Liver (tissue), 9 donors: Measurements from ENCODE around the gene TBC1D24. TPM values are rescaled to one million over a fixed set of nuclear protein-coding genes. Genes with fewer than 3 reads are reported as not detected.

Source experiments
- DNase-seq: peaks from one replicate; pipeline ENCODE4 v3.0.0-alpha.2; 2017; ENCODE audit warnings: low spot score
- H3K27ac ChIP-seq, 2 donors: one replicate each; pipeline ENCODE4 v1.7.0; 2013; ENCODE audit warnings: inconsistent platforms in 2 of 2, low read length in 2 of 2, control low read depth in 1 of 2, low read depth in 1 of 2, mild to moderate bottlenecking in 1 of 2
- H3K27me3 ChIP-seq, 4 donors: one replicate each; pipeline versions ENCODE4 v1.6.1 to v1.7.0; 2013; ENCODE audit warnings: low read length in 3 of 4, inconsistent platforms in 1 of 4, mild to moderate bottlenecking in 1 of 4, moderate library complexity in 1 of 4; ENCODE audit not compliant: control insufficient read depth in 4 of 4, insufficient read depth in 4 of 4
- H3K36me3 ChIP-seq, 4 donors: one replicate each; pipeline versions ENCODE4 v1.6.1 to v1.7.0; 2013; ENCODE audit warnings: low read length in 3 of 4, mild to moderate bottlenecking in 3 of 4, low read depth in 1 of 4, moderate library complexity in 1 of 4; ENCODE audit not compliant: control insufficient read depth in 4 of 4, insufficient read depth in 3 of 4
- H3K4me1 ChIP-seq, 4 donors: one replicate each; pipeline versions ENCODE4 v1.6.1 to v1.7.0; 2013; ENCODE audit warnings: low read length in 3 of 4, mild to moderate bottlenecking in 3 of 4, moderate library complexity in 1 of 4; ENCODE audit not compliant: control insufficient read depth in 4 of 4, insufficient read depth in 4 of 4
- H3K4me3 ChIP-seq, 3 donors: one replicate each; pipeline versions ENCODE4 v1.6.1 to v1.7.0; 2013; ENCODE audit warnings: low read length in 3 of 3, control low read depth in 1 of 3, low read depth in 1 of 3, mild to moderate bottlenecking in 1 of 3
- H3K9ac ChIP-seq, 2 donors: one replicate each; pipeline ENCODE4 v1.7.0; 2013; ENCODE audit warnings: low read length in 2 of 2, mild to moderate bottlenecking in 2 of 2, moderate library complexity in 2 of 2, control low read depth in 1 of 2, low read depth in 1 of 2
- H3K9me3 ChIP-seq, 4 donors: one replicate each; pipeline versions ENCODE4 v1.6.1 to v1.7.0; 2013; ENCODE audit warnings: low read length in 3 of 4; ENCODE audit not compliant: control insufficient read depth in 4 of 4
- CTCF ChIP-seq: fragments of 150-350 bp; IDR thresholded peaks from 2 replicates; pipeline ENCODE4 v1.5.1; 2017; ENCODE audit warnings: improper control_type of control experiment, low read depth, low read length; ENCODE audit not compliant: missing input control
- EGR1 ChIP-seq, 2 donors: IDR thresholded peaks; 2 replicates each; pipeline ENCODE4 v1.6.1; 2016 to 2018; ENCODE audit warnings: antibody characterized with exemption in 2 of 2, low read depth in 2 of 2
- FOXA1 ChIP-seq: IDR thresholded peaks from 2 replicates; pipeline ENCODE4 v1.6.1; 2016; ENCODE audit warnings: antibody characterized with exemption
- FOXA2 ChIP-seq: IDR thresholded peaks from 2 replicates; pipeline ENCODE4 v1.6.1; 2016; ENCODE audit warnings: antibody characterized with exemption
- GABPA ChIP-seq, 2 donors: IDR thresholded peaks in 1 of 2; conservative IDR thresholded peaks in 1 of 2; 2 replicates each; pipeline ENCODE4 v1.6.1; 2016; ENCODE audit warnings: antibody characterized with exemption in 2 of 2, mild to moderate bottlenecking in 1 of 2, moderate library complexity in 1 of 2
- JUND ChIP-seq, 2 donors: IDR thresholded peaks; 2 replicates each; pipeline ENCODE4 v1.6.1; 2016; ENCODE audit warnings: antibody characterized with exemption in 2 of 2
- MAX ChIP-seq: IDR thresholded peaks from 2 replicates; pipeline ENCODE4 v1.6.1; 2016; ENCODE audit warnings: antibody characterized with exemption
- NR2F2 ChIP-seq: IDR thresholded peaks from 2 replicates; pipeline ENCODE4 v1.6.1; 2016; ENCODE audit warnings: antibody characterized with exemption
- REST ChIP-seq: IDR thresholded peaks from 2 replicates; pipeline ENCODE4 v1.6.1; 2016; ENCODE audit warnings: antibody characterized with exemption, mild to moderate bottlenecking
- RXRA ChIP-seq, 2 donors: IDR thresholded peaks; 2 replicates each; pipeline ENCODE4 v1.6.1; 2017 to 2018; ENCODE audit warnings: antibody characterized with exemption in 2 of 2, mild to moderate bottlenecking in 1 of 2
- SP1 ChIP-seq: IDR thresholded peaks from 2 replicates; pipeline ENCODE4 v1.6.1; 2018; ENCODE audit warnings: antibody characterized with exemption, mild to moderate bottlenecking
- TAF1 ChIP-seq: conservative IDR thresholded peaks from 2 replicates; pipeline ENCODE4 v1.6.1; 2016; ENCODE audit warnings: antibody characterized with exemption, mild to moderate bottlenecking
- WGBS: extraction: QIAGEN DNeasy Blood & Tissue Kit; methylation state at CpG from one replicate; pipeline ENCODE4 v1.1.7; 2013; 5-methylcytosine and 5-hydroxymethylcytosine counted together
- polyA plus RNA-seq, 2 donors: library from polyadenylated mRNA; stranded (reverse) in 1 of 2; unstranded in 1 of 2; fragments of 200-250 nt in 1 of 2; fragments of >200 nt in 1 of 2; fragmentation: Nextera tagmentation in 1 of 2; extraction: Ambion mirVana in 1 of 2; gene quantifications; one replicate each; pipeline versions ENCODE4 v1.2.1 to v1.2.3, GENCODE V29; 2013 to 2015
- total RNA-seq, 2 donors: library from RNA; depleted of rRNA; stranded (reverse); fragments of >200 nt; gene quantifications; one replicate each; pipeline ENCODE4 v1.2.3, GENCODE V29; 2014
- donor health status: healthy.
- donor health status: healthy.
- donor health status: healthy.
- donor health status: healthy.
- donor health status: healthy.

Gene TBC1D24
- total and polyA plus RNA-seq, 4 donors, result 8.4 to 22.3 (median 11.5) TPM

GRCh38 chr16:2459647-2460390 lies 15.1 kb upstream of the TBC1D24 start, which contains the start of gene TEDC2:
TEDC2 (plus strand) TSS chr16:2460109; CDS start chr16:2460145, 36 bp downstream.
- peak; percentile 96 for DNase-seq
- peak within 1 kb of the TSS in 1 of 2 donors; percentile 66 for H3K9ac ChIP-seq
- TF ChIP-seq EGR1 (IDR thresholded peaks at IDR 0.05; ENCODE audit: low read depth in 2 of 2) (no peak), RXRA (IDR thresholded peaks at IDR 0.05) (peak in 1 of 2 donors; percentile 15), TAF1 (no peak), GABPA (IDR thresholded peaks at IDR 0.05 in 1 of 2, conservative IDR thresholded peaks at IDR 0.05 in 1 of 2) (peak in 1 of 2 donors; percentile 81), SP1 (peak; percentile 64), FOXA2 (no peak)
- peaks cover 7 to 18% (median 11%) of the 10 kb centered on the region in 4 donors for H3K4me1 ChIP-seq
- no peak within 1 kb of the TSS for H3K27ac ChIP-seq
- H3K36me3 ChIP-seq, result no peaks in the 10 kb centered on the region
- H3K9me3 ChIP-seq, result no peaks in the 10 kb centered on the region
- WGBS, result under 1% methylated on average over 66 of the region's 66 CpGs
- H3K4me3 ChIP-seq, result peak within 1 kb of the TSS; percentile 45 to 77 (median 62)
- no peaks in the 10 kb centered on the region for H3K27me3 ChIP-seq

- Histone ChIP-seq H3K9me3 (no peaks in the 10 kb centered on the region), H3K36me3 (no peaks in the 10 kb centered on the region), H3K27ac (no peak overlapping the region), H3K4me3 (peak overlapping the region; percentile 26 to 45 (median 27)), H3K4me1 (peaks cover 7 to 18% (median 11%) of the 10 kb centered on the region in 4 donors), H3K9ac (no peak overlapping the region), H3K27me3 (no peaks in the 10 kb centered on the region)
- TF ChIP-seq GABPA (IDR thresholded peaks at IDR 0.05 in 1 of 2, conservative IDR thresholded peaks at IDR 0.05 in 1 of 2) (no peak), FOXA1 (no peak), EGR1 (IDR thresholded peaks at IDR 0.05; ENCODE audit: low read depth in 2 of 2) (no peak), MAX (no peak), SP1 (no peak), JUND (IDR thresholded peaks at IDR 0.05) (no peak), REST (no peak), NR2F2 (no peak), CTCF (no peak)
- 6% methylated on average over 20 of the region's 20 CpGs for WGBS
- DNase-seq, result no peak
These were observed 14.6 kb upstream of the TBC1D24 start for GRCh38 chr16:2460391-2460713.
